Retinal pigment epithelial cell (primary cell): Measurements from ENCODE around the gene LGALS14.

Experiments
- DNase-seq: peaks from one replicate; pipeline ENCODE4 v3.0.0-alpha.2; 2010; ENCODE audit warnings: low read depth
- H3K4me3 ChIP-seq: 2 replicates; pipeline ENCODE4 v1.5.1; 2011; ENCODE audit warnings: mild to moderate bottlenecking, low read length, control low read depth, moderate library complexity
- CTCF ChIP-seq: conservative IDR thresholded peaks from 2 replicates; pipeline ENCODE4 v1.5.1; 2011; ENCODE audit warnings: low read depth, low read length, control low read depth, inconsistent platforms

Gene LGALS14

GRCh38 chr19:39749981-39750380, 45.7 kb downstream of the LGALS14 start:
- no peak for TF ChIP-seq CTCF
- DNase-seq: no peak
- no peak overlapping the region for H3K4me3 ChIP-seq

GRCh38 chr19:39752390-39752789, 48.1 kb downstream of the LGALS14 start:
- DNase-seq: no peak
- H3K4me3 ChIP-seq: no peak overlapping the region
- no peak for TF ChIP-seq CTCF

- TF ChIP-seq CTCF: no peak
- no peak overlapping the region for H3K4me3 ChIP-seq
- DNase-seq: no peak
These were observed 48.5 kb downstream of the LGALS14 start for GRCh38 chr19:39752795-39753194.

- no peak for TF ChIP-seq CTCF
- DNase-seq: no peak
- no peak overlapping the region for H3K4me3 ChIP-seq
These were observed 50.3 kb downstream of the LGALS14 start for GRCh38 chr19:39754544-39754943.

- TF ChIP-seq CTCF: no peak
- no peak overlapping the region for H3K4me3 ChIP-seq
- DNase-seq: no peak
These were observed 50.7 kb downstream of the LGALS14 start for GRCh38 chr19:39754971-39755370.
